Prostate gland (tissue), 2 donors: Measurements from ENCODE around the gene BIRC5. TPM values are rescaled to one million over a fixed set of nuclear protein-coding genes. Genes with fewer than 3 reads are reported as not detected.

Source experiments
- DNase-seq: peaks from one replicate; pipeline ENCODE4 v3.0.0-alpha.2; 2019; ENCODE audit warnings: low spot score
- H3K27ac ChIP-seq, 2 donors: fragments of 200-600 bp; sonication (generic); 2 replicates each; pipeline ENCODE4 v1.5.1; 2017 to 2019
- H3K27me3 ChIP-seq: fragments of 200-600 bp; sonication (generic); replicated peaks from 2 replicates; pipeline ENCODE4 v1.5.1; 2019; ENCODE audit not compliant: insufficient read depth
- H3K36me3 ChIP-seq, 2 donors: fragments of 200-600 bp; sonication (generic); 1 replicate in 1 of 2; 2 replicates in 1 of 2; pipeline versions ENCODE4 v1.5.1 to v1.8.1; 2017 to 2019
- H3K4me1 ChIP-seq: fragments of 200-600 bp; sonication (generic); replicated peaks from 2 replicates; pipeline ENCODE4 v1.5.1; 2019
- H3K4me3 ChIP-seq, 2 donors: fragments of 200-600 bp; sonication (generic); 2 replicates each; pipeline ENCODE4 v1.5.1; 2017 to 2019
- H3K9me3 ChIP-seq: fragments of 200-600 bp; sonication (generic); 2 replicates; pipeline ENCODE4 v1.5.1; 2017
- POLR2A ChIP-seq: fragments of 450-650 bp; IDR thresholded peaks from one replicate; pipeline ENCODE4 v1.6.1; 2016; ENCODE audit warnings: antibody characterized with exemption, mild to moderate bottlenecking
- POLR2AphosphoS5 ChIP-seq: sonication (generic); formaldehyde crosslinking; IDR thresholded peaks from one replicate; pipeline ENCODE4 v1.6.1; 2017; ENCODE audit warnings: antibody characterized with exemption
- WGBS: methylation state at CpG from one replicate; pipeline ENCODE4 v1.1.5; 2018; 5-methylcytosine and 5-hydroxymethylcytosine counted together
- intact Hi-C: fragments of 100-400 bp; cut with DNase I; formaldehyde crosslinking; loops from one replicate; pipeline ENCODE4 v1.14.2; 2022
- total RNA-seq, 2 donors: library from RNA; depleted of rRNA; stranded (reverse); fragments of >200 nt; gene quantifications; one replicate each; pipeline ENCODE4 v1.1.0, GENCODE V29; 2016
- TF ChIP-seq, protein P1 (sequence below), 4 experiments: fragments of 200-600 bp in 2 of 4; fragments of 450-650 bp in 2 of 4; sonication (generic) in 2 of 4; IDR thresholded peaks; 1 replicate in 3 of 4; 2 replicates in 1 of 4; pipeline ENCODE4 v1.5.1; 2016 to 2019; ENCODE audit warnings: antibody characterized with exemption in 4 of 4, mild to moderate bottlenecking in 2 of 4, moderate library complexity in 2 of 4

The BIRC5 gene
- total RNA-seq, 2 donors from 2014 or later: 4.6 to 7.0 TPM

DNA sequence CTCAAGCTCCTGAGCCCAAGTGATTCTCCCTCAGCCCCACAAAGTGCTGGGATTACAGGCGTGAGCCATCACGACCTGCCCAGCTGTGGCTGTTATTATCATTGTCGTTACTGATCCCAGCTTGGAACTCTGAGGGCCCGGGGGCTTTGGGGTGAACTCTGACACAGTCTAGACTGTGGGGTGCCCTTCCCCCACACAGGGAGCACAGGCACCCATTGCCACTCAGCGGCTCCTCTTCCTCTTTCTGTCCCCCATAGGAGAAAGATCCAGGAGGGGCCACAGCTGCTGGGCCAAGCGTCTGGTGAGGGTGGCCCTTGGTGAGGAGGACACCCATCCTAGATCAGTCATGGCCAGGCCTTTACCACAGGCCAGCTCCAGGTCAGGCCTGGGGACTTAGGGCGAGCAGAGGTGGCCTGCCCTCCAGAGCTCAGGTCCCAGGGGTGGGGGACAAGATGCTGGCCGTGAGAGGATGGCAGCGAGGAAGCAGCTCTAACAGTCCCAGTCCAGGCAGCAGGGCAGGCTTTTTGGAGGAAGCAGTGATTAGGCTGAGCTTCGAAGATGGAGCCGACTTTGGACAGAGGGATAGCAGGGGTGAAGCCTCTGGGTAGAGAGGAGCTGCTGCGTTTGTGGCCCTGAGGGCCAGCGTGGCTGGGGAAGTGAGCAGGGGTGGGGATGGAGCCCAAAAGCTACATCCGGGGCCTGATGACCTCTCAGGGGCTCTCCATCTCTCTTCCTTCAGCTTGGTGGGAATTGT, 42.1 kb downstream of the BIRC5 start:
- Histone ChIP-seq H3K4me1 (no peaks in the 10 kb centered on the region), H3K27ac (no peak overlapping the region), H3K27me3 (no peaks in the 10 kb centered on the region), H3K36me3 (no peaks in the 10 kb centered on the region), H3K9me3 (no peaks in the 10 kb centered on the region), H3K4me3 (no peak overlapping the region)
- intact Hi-C loops: no loop called here
- 84% methylated on average over 14 of the region's 14 CpGs for WGBS
- TF ChIP-seq, protein P1, sequence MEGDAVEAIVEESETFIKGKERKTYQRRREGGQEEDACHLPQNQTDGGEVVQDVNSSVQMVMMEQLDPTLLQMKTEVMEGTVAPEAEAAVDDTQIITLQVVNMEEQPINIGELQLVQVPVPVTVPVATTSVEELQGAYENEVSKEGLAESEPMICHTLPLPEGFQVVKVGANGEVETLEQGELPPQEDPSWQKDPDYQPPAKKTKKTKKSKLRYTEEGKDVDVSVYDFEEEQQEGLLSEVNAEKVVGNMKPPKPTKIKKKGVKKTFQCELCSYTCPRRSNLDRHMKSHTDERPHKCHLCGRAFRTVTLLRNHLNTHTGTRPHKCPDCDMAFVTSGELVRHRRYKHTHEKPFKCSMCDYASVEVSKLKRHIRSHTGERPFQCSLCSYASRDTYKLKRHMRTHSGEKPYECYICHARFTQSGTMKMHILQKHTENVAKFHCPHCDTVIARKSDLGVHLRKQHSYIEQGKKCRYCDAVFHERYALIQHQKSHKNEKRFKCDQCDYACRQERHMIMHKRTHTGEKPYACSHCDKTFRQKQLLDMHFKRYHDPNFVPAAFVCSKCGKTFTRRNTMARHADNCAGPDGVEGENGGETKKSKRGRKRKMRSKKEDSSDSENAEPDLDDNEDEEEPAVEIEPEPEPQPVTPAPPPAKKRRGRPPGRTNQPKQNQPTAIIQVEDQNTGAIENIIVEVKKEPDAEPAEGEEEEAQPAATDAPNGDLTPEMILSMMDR (IDR thresholded peaks at IDR 0.05): no peak
- TF ChIP-seq POLR2AphosphoS5 (no peak), POLR2A (no peak)
- DNase-seq: no peak

DNA sequence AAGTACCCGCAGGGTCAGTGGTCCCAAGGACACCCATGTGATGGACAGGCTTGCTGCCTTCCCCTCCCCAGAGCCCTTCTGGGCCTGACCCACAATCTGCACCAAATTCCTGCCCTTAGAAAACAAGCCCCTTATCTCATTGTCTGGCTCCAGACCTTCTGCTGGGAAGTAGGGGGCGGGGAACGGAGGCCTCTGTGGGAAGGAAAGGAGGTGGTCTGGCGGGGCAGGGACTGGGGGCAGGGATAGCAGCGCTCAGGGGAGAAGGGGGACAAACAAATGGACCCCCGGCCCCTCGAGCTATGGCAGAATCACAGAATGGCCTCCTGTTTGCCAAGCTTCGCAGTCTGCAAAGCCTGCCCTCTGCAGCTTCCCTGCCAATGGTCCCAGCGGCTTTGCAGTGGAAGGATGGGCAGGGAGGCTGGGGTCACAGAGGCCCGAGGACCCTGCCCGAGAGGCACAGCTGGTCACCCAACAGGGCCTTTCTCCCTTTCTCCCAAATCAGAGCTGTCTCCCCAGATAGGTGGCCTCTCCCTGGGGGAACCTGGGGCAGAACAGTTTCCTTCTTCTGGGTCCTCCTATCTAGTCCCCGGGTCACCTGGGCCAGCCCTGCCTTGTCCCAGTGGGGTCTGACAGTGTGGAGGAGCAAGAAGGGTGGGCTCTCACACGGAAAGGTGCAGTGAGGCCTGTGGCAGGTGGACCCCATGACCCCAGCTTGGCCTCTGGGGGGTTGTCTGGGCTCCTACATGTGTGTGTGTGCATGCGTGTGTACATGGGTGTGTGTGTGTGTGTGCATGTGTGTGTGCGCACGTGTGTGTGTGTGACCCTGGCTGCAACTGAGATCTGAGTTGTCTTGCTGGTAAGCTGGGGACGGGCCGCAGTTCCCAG, 42.9 kb downstream of the BIRC5 start:
- intact Hi-C loops: no loop called here
- DNase-seq: no peak
- no peak for TF ChIP-seq POLR2A
- TF ChIP-seq, protein P1 (IDR thresholded peaks at IDR 0.05): no peak
- TF ChIP-seq POLR2AphosphoS5: no peak
- Histone ChIP-seq H3K4me1 (no peaks in the 10 kb centered on the region), H3K9me3 (no peaks in the 10 kb centered on the region), H3K27me3 (no peaks in the 10 kb centered on the region), H3K27ac (no peak overlapping the region), H3K36me3 (no peaks in the 10 kb centered on the region), H3K4me3 (no peak overlapping the region)
- 71% methylated on average over 18 of the region's 18 CpGs for WGBS

- Histone ChIP-seq H3K9me3 (no peaks in the 10 kb centered on the region), H3K27me3 (no peaks in the 10 kb centered on the region), H3K4me1 (no peaks in the 10 kb centered on the region), H3K4me3 (no peak overlapping the region), H3K27ac (no peak overlapping the region), H3K36me3 (no peaks in the 10 kb centered on the region)
- TF ChIP-seq POLR2AphosphoS5 (no peak), POLR2A (no peak)
- TF ChIP-seq, protein P1 (IDR thresholded peaks at IDR 0.05): no peak
- intact Hi-C loops: no loop called here
- 72% methylated on average over 16 of the region's 16 CpGs for WGBS
- no peak for DNase-seq
Observed at GRCh38 chr17:78257810-78258322, 43.8 kb downstream of the BIRC5 start.

- Histone ChIP-seq H3K27ac (no peak overlapping the region), H3K4me1 (no peaks in the 10 kb centered on the region), H3K4me3 (no peak overlapping the region), H3K36me3 (no peaks in the 10 kb centered on the region), H3K9me3 (no peaks in the 10 kb centered on the region), H3K27me3 (no peaks in the 10 kb centered on the region)
- TF ChIP-seq POLR2A: no peak
- no peak for TF ChIP-seq POLR2AphosphoS5
- TF ChIP-seq, protein P1 (IDR thresholded peaks at IDR 0.05): no peak
- DNase-seq: no peak
- WGBS: 31% methylated on average over 23 of the region's 23 CpGs
- intact Hi-C loops: no loop called here
Observed at GRCh38 chr17:78258323-78259191, 44.5 kb downstream of the BIRC5 start.
